Activated CD8-positive, alpha-beta memory T cell treated with anti-CD3 and anti-CD28 coated beads for 36 hours (primary cell): ENCODE data around the gene KPNA3. TPM values are rescaled to one million over a fixed set of nuclear protein-coding genes. Genes with fewer than 3 reads are reported as not detected.

Source experiments
- CTCF ChIA-PET: fragments of 350-600 bp; sonication (Branson Sonifier 250); formaldehyde crosslinking; loops from one replicate; lab custom pipeline; 2021; ENCODE audit warnings: antibody characterized with exemption; lab: Charles Lee
- POLR2A ChIA-PET: fragments of 350-600 bp; sonication (Branson Sonifier 250); formaldehyde crosslinking; loops from one replicate; lab custom pipeline; 2021; ENCODE audit warnings: antibody characterized with exemption; lab: Charles Lee
- total RNA-seq, 2 experiments: library from RNA; stranded (reverse); gene quantifications; one replicate each; pipeline ENCODE4 v1.2.3, GENCODE V29; 2021

Gene KPNA3
- total RNA-seq, 2 experiments from 2014 or later = 65.2 to 67.3 TPM

- ChIA-PET POLR2A (no interaction called here), CTCF (no interaction called here)
Observed at GRCh38 chr13:49653478-49653877, 139.0 kb downstream of the KPNA3 start.

- CTCF ChIA-PET = interaction anchor here (0.6 kb wide), 1 partner anchor 361 kb away, joined by 4 read pairs; no protein-coding TSS in a partner anchor
Observed at GRCh38 chr13:49652355-49653305, 139.9 kb downstream of the KPNA3 start.

GRCh38 chr13:49651570-49652354 is 140.7 kb downstream of the KPNA3 start:
- ChIA-PET POLR2A (no interaction called here), CTCF (no interaction called here)

More at GRCh38 chr13:49652355-49653305, 139.9 kb downstream of the KPNA3 start:
- POLR2A ChIA-PET = interaction anchor here (0.5 kb wide), 1 partner anchor 140 kb away, joined by 3 read pairs; no protein-coding TSS in a partner anchor

- POLR2A ChIA-PET = no interaction called here
- CTCF ChIA-PET = no interaction called here
Observed at GRCh38 chr13:49649963-49650312, 142.5 kb downstream of the KPNA3 start.

Other genes starting within 250 kb of the KPNA3 start
- gene RCBTB1, start 207.1 kb downstream of the KPNA3 start, total RNA-seq = 10 to 100 TPM; 17.6 to 19.5 TPM
- under 1 TPM; 0.19 to 0.34 TPM for gene ARL11, start 164.2 kb downstream of the KPNA3 start, total RNA-seq
- gene EBPL, start 101.2 kb downstream of the KPNA3 start, total RNA-seq = 10 to 100 TPM; 53.0 to 57.3 TPM
- 10 to 100 TPM in 1 of 2 experiments, 1 to 10 TPM in 1; 9.6 to 10.4 TPM for gene SPRYD7, start 143.7 kb upstream of the KPNA3 start, total RNA-seq
- gene TRIM13, start 204.4 kb upstream of the KPNA3 start, total RNA-seq = 10 to 100 TPM; 14.8 to 16.7 TPM
- under 1 TPM; 0.44 to 0.86 TPM for gene KCNRG, start 222.8 kb upstream of the KPNA3 start, total RNA-seq